Fibroblast of lung (primary cell): Measurements from ENCODE around the gene SNRPA.
"Not testable (repeated sequence)": the region's sequence is repeated elsewhere in the genome, so short reads cannot be mapped to it uniquely, and the experiment has no call there.

Source experiments
- CTCF ChIP-seq, 2 donors: IDR thresholded peaks in 1 of 2; conservative IDR thresholded peaks in 1 of 2; 1 replicate in 1 of 2; 2 replicates in 1 of 2; pipeline ENCODE4 v1.5.1; 2011 to 2012; ENCODE audit warnings: low read length in 2 of 2, control low read depth in 1 of 2, inconsistent platforms in 1 of 2, low read depth in 1 of 2, mild to moderate bottlenecking in 1 of 2
- EZH2 ChIP-seq: IDR thresholded peaks from 2 replicates; pipeline ENCODE4 v1.5.1; 2012; ENCODE audit warnings: low read length, control low read depth, mild to moderate bottlenecking; ENCODE audit errors: missing control alignments

- TF ChIP-seq EZH2; CTCF (conservative IDR thresholded peaks at IDR 0.05 in 1 of 2, IDR thresholded peaks at IDR 0.05 in 1 of 2; ENCODE audit: low read depth in 1 of 2, low read length in 2 of 2): not testable (repeated sequence)
These were observed 20.9 kb upstream of the SNRPA start for GRCh38 chr19:40730065-40730464.
